Measurements from ENCODE around the gene FANK1.

DNA sequence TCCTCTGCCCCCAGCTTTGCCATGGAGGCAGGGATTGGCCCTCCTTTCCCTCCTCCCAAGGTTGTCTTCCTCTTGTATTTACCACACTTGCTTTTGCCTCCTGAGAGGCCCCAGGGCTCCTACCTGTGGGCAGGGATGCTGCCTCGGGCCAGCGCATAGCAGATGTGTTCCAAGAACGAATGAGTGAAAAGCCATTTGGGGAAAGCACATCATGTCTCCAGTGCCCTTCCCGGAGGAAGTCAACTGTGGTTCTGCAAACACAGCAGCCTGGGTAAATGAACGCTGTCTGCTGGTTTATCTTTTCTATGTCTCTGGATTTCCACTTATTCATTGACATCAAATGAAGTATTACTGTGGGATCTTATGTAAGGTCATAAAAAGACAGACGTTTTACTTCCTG lies 161.7 kb downstream of the FANK1 start:
- TF ChIP-seq, protein P1, sequence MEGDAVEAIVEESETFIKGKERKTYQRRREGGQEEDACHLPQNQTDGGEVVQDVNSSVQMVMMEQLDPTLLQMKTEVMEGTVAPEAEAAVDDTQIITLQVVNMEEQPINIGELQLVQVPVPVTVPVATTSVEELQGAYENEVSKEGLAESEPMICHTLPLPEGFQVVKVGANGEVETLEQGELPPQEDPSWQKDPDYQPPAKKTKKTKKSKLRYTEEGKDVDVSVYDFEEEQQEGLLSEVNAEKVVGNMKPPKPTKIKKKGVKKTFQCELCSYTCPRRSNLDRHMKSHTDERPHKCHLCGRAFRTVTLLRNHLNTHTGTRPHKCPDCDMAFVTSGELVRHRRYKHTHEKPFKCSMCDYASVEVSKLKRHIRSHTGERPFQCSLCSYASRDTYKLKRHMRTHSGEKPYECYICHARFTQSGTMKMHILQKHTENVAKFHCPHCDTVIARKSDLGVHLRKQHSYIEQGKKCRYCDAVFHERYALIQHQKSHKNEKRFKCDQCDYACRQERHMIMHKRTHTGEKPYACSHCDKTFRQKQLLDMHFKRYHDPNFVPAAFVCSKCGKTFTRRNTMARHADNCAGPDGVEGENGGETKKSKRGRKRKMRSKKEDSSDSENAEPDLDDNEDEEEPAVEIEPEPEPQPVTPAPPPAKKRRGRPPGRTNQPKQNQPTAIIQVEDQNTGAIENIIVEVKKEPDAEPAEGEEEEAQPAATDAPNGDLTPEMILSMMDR (IDR thresholded peaks at IDR 0.05) = no peak
- TF ChIP-seq POLR2A (IDR thresholded peaks at IDR 0.05) = no peak

Measured in uterus (tissue), 2 donors.